ENCODE measurements around the gene IFNAR1.

Gene IFNAR1

GRCh38 chr21:33302796-33303195, 22.0 kb upstream of the IFNAR1 start:
- H3K4me3 ChIP-seq (ENCODE audit: low read depth, low read length), result no peak overlapping the region
- DNase-seq (ENCODE audit: low read depth), result no peak
- TF ChIP-seq CTCF (conservative IDR thresholded peaks at IDR 0.05; ENCODE audit: low read depth, low read length), result no peak

- no peak for TF ChIP-seq CTCF (conservative IDR thresholded peaks at IDR 0.05; ENCODE audit: low read depth, low read length)
- no peak for DNase-seq (ENCODE audit: low read depth)
- H3K4me3 ChIP-seq (ENCODE audit: low read depth, low read length), result no peak overlapping the region
Observed at GRCh38 chr21:33305344-33305671, 19.5 kb upstream of the IFNAR1 start.

DNA sequence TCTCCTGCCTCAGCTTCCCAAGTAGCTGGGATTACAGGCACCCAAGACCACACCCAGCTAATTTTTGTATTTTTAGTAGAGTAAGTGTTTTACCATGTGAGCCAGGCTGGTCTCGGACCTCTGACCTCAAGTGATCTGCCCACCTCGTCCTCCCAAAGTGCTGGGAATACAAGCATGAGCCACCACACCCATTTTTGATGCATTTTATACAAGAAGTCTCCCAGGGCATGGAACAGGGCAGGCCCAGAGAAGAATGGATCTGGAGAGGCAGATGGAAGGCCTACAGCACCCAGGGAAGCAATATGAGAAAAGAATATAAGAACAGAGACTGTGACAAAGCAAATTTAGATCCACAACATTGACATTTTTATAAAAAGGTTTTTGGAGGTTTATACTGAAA, 18.8 kb upstream of the IFNAR1 start:
- TF ChIP-seq CTCF (conservative IDR thresholded peaks at IDR 0.05; ENCODE audit: low read depth, low read length), result no peak
- H3K4me3 ChIP-seq (ENCODE audit: low read depth, low read length), result no peak overlapping the region
- DNase-seq (ENCODE audit: low read depth), result no peak

- TF ChIP-seq CTCF (conservative IDR thresholded peaks at IDR 0.05; ENCODE audit: low read depth, low read length), result peak; percentile 39
- no peak overlapping the region for H3K4me3 ChIP-seq (ENCODE audit: low read depth, low read length)
- peak; percentile 69 for DNase-seq (ENCODE audit: low read depth)
Observed at GRCh38 chr21:33308586-33309490, 15.9 kb upstream of the IFNAR1 start.

GRCh38 chr21:33309778-33310177, 15.0 kb upstream of the IFNAR1 start:
- H3K4me3 ChIP-seq (ENCODE audit: low read depth, low read length), result no peak overlapping the region
- no peak for DNase-seq (ENCODE audit: low read depth)
- TF ChIP-seq CTCF (conservative IDR thresholded peaks at IDR 0.05; ENCODE audit: low read depth, low read length), result no peak

DNA sequence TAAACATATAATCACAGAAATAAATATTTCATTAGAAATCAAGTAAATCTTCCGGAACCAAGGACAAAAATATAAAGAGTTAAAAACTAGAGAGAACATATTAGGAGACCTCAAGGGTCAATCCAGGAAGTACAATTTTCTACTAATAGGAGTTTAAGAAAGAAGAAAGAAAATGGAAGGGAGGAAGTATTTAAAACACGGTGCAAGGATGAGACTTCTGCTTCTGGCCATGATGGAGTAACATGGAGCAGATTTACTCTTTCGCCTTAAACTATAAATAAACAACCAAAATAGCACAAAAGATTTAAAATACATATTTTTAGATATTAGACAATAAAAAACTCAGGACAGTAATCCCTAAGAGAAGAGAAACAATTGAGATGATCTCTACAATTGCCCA, 12.6 kb upstream of the IFNAR1 start:
- TF ChIP-seq CTCF (conservative IDR thresholded peaks at IDR 0.05; ENCODE audit: low read depth, low read length), result no peak

GRCh38 chr21:33313183-33313582, 11.6 kb upstream of the IFNAR1 start:
- no peak overlapping the region for H3K4me3 ChIP-seq (ENCODE audit: low read depth, low read length)
- no peak for TF ChIP-seq CTCF (conservative IDR thresholded peaks at IDR 0.05; ENCODE audit: low read depth, low read length)
- no peak for DNase-seq (ENCODE audit: low read depth)

More for the DNA sequence above, 12.6 kb upstream of the IFNAR1 start:
- no peak overlapping the region for H3K4me3 ChIP-seq (ENCODE audit: low read depth, low read length)
- DNase-seq (ENCODE audit: low read depth), result no peak
